ENCODE data around the gene WDR93. TPM values are rescaled to one million over a fixed set of nuclear protein-coding genes. Genes with fewer than 3 reads are reported as not detected.

Gene WDR93
- total RNA-seq, 2 experiments from 2014 or later: 0.19 TPM; not detected in 1

DNA sequence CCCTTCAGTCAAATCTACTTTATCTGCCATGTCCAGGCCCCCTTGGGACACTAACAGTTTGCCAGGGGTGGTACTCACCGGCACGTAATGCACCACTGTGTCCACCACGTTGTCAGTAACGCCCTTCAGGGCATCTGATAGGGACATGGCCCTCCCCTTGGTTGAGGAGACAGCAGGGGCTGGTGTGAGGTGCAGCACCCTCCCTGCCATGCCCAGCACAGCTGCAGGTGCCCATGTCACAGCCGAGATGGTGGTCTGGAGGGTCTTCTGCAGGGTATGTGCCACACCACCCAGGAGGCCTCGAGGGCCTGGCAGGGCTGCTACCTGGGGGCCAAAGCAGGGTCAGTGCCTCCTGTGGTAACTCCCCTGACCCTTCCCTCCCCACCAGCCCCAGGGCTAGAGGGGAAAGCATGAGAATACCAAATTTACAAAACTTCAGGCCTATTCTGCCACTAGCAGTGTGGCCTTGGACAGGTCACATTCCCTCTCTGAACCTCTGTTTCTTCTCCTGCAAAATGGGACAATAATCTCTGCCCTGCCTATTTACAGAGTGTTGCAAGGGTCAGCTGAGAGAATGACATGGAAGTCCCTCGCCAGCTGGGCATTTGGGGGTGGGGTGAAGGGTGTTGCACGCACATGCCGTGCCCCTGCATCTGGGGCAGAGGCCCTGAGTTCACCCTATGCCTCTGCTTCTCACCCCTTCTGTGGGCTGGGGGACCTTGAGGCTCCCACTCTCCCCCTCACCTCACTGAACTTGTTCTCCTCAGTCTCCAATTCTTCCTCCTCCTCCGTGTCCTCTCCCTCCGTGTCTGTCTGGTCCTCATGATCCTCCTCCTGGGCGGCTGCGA is 23.5 kb upstream of the WDR93 start:
- Histone ChIP-seq H3K9me2 (ENCODE audit: insufficient read depth, low read length) (no peaks in the 10 kb centered on the region), H3K79me2 (ENCODE audit: insufficient read depth, low read depth, low read length) (no peaks in the 10 kb centered on the region), H3K4me3 (ENCODE audit: low read depth, low read length, poor library complexity, severe bottlenecking) (no peak overlapping the region), H2AFZ (ENCODE audit: low read length) (no peak overlapping the region), H3K4me2 (ENCODE audit: low read length) (no peak overlapping the region), H3K27ac (ENCODE audit: low read depth, low read length, poor library complexity, severe bottlenecking) (no peak overlapping the region), H4K20me1 (ENCODE audit: insufficient read depth, low read length) (no peaks in the 10 kb centered on the region), H3K9me3 (ENCODE audit: low read length) (no peaks in the 10 kb centered on the region), H3K4me1 (ENCODE audit: insufficient read depth, low read length, poor library complexity, severe bottlenecking) (no peaks in the 10 kb centered on the region), H3K36me3 (ENCODE audit: insufficient read depth, low read length) (no peaks in the 10 kb centered on the region)
- CTCF ChIA-PET (ENCODE audit: unreplicated experiment): no interaction called here
- BruUV-seq (replicated peaks): no TSS peak
- intact Hi-C loops (cut with micrococcal nuclease; ENCODE audit: unreplicated experiment): no loop called here
- POLR2A ChIA-PET: no interaction called here
- DNase-seq (ENCODE audit: low spot score): no peak
- no peak for TF ChIP-seq EZH2phosphoT487 (IDR thresholded peaks at IDR 0.05; ENCODE audit: borderline replicate concordance, low read depth, low read length)
- TF ChIP-seq, protein P1, sequence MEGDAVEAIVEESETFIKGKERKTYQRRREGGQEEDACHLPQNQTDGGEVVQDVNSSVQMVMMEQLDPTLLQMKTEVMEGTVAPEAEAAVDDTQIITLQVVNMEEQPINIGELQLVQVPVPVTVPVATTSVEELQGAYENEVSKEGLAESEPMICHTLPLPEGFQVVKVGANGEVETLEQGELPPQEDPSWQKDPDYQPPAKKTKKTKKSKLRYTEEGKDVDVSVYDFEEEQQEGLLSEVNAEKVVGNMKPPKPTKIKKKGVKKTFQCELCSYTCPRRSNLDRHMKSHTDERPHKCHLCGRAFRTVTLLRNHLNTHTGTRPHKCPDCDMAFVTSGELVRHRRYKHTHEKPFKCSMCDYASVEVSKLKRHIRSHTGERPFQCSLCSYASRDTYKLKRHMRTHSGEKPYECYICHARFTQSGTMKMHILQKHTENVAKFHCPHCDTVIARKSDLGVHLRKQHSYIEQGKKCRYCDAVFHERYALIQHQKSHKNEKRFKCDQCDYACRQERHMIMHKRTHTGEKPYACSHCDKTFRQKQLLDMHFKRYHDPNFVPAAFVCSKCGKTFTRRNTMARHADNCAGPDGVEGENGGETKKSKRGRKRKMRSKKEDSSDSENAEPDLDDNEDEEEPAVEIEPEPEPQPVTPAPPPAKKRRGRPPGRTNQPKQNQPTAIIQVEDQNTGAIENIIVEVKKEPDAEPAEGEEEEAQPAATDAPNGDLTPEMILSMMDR (conservative IDR thresholded peaks at IDR 0.05; ENCODE audit: low read length): no peak

DNA sequence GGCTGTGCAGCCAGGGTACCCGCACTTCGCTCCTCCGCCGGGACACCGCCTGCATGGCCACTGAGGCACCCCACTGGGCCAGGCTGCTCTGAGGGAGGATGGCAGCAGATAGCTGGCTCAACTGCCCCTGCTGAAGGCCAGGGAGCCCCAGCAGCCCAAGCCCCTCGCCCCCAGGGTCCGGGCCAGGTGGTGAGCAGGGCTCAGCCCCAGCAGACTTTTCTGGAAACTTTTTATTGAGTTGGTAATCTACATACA is 23.0 kb upstream of the WDR93 start:
- TF ChIP-seq, protein P1 (conservative IDR thresholded peaks at IDR 0.05; ENCODE audit: low read length): no peak
- TF ChIP-seq EZH2phosphoT487 (IDR thresholded peaks at IDR 0.05; ENCODE audit: borderline replicate concordance, low read depth, low read length): no peak
- H3K4me3 ChIP-seq (ENCODE audit: low read depth, low read length, poor library complexity, severe bottlenecking): no peak overlapping the region
- no peaks in the 10 kb centered on the region for H3K9me2 ChIP-seq (ENCODE audit: insufficient read depth, low read length)
- H3K4me2 ChIP-seq (ENCODE audit: low read length): no peak overlapping the region
- ChIA-PET POLR2A (no interaction called here), CTCF (ENCODE audit: unreplicated experiment) (no interaction called here)
- DNase-seq (ENCODE audit: low spot score): no peak
- no peaks in the 10 kb centered on the region for H3K9me3 ChIP-seq (ENCODE audit: low read length)
- no peaks in the 10 kb centered on the region for H4K20me1 ChIP-seq (ENCODE audit: insufficient read depth, low read length)
- intact Hi-C loops (cut with micrococcal nuclease; ENCODE audit: unreplicated experiment): no loop called here
- H3K4me1 ChIP-seq (ENCODE audit: insufficient read depth, low read length, poor library complexity, severe bottlenecking): no peaks in the 10 kb centered on the region
- H3K27ac ChIP-seq (ENCODE audit: low read depth, low read length, poor library complexity, severe bottlenecking): no peak overlapping the region
- BruUV-seq (replicated peaks): no TSS peak
- no peaks in the 10 kb centered on the region for H3K36me3 ChIP-seq (ENCODE audit: insufficient read depth, low read length)
- H3K79me2 ChIP-seq (ENCODE audit: insufficient read depth, low read depth, low read length): no peaks in the 10 kb centered on the region
- no peak overlapping the region for H2AFZ ChIP-seq (ENCODE audit: low read length)

DNA sequence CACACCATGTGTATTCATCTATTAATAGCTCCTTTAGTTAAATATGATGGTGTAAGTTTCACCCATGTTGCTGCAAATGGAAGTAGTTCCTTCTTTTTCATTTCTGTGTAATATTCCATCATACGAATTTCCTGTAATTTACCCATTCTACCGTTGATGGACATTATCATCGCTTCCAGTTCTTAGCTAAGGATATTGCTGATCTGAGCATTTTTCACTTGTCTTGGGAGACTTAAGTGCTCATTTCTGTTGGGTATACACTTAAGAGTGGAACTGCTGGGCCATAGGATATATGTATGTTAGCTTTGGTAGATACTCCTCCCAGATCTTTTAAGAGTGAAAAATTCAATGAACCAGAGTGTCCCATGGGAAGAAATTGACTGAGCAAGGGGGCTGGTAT is 22.4 kb upstream of the WDR93 start:
- TF ChIP-seq, protein P1 (conservative IDR thresholded peaks at IDR 0.05; ENCODE audit: low read length): no peak
- no peak for TF ChIP-seq EZH2phosphoT487 (IDR thresholded peaks at IDR 0.05; ENCODE audit: borderline replicate concordance, low read depth, low read length)
- Histone ChIP-seq H3K4me2 (ENCODE audit: low read length) (no peak overlapping the region), H2AFZ (ENCODE audit: low read length) (no peak overlapping the region), H4K20me1 (ENCODE audit: insufficient read depth, low read length) (no peaks in the 10 kb centered on the region), H3K79me2 (ENCODE audit: insufficient read depth, low read depth, low read length) (no peaks in the 10 kb centered on the region), H3K36me3 (ENCODE audit: insufficient read depth, low read length) (no peaks in the 10 kb centered on the region), H3K9me3 (ENCODE audit: low read length) (no peaks in the 10 kb centered on the region), H3K9me2 (ENCODE audit: insufficient read depth, low read length) (no peaks in the 10 kb centered on the region), H3K27ac (ENCODE audit: low read depth, low read length, poor library complexity, severe bottlenecking) (no peak overlapping the region), H3K4me3 (ENCODE audit: low read depth, low read length, poor library complexity, severe bottlenecking) (no peak overlapping the region), H3K4me1 (ENCODE audit: insufficient read depth, low read length, poor library complexity, severe bottlenecking) (no peaks in the 10 kb centered on the region)
- no TSS peak for BruUV-seq (replicated peaks)
- intact Hi-C loops (cut with micrococcal nuclease; ENCODE audit: unreplicated experiment): no loop called here
- ChIA-PET POLR2A (no interaction called here), CTCF (ENCODE audit: unreplicated experiment) (no interaction called here)
- DNase-seq (ENCODE audit: low spot score): no peak

Measured in OCI-LY7 (cell line).